Activated CD4-positive, CD25-positive, alpha-beta regulatory T cell treated with anti-CD3 and anti-CD28 coated beads, Interleukin-2, amount 50 U/mL, for 16 hours (primary cell): ENCODE data around the gene PARD6G.

Experiments
- DNase-seq: peaks from one replicate; pipeline ENCODE4 v3.0.0-alpha.2; 2020; ENCODE audit warnings: low read depth, low spot score

The PARD6G gene

GRCh38 chr18:80213182-80213581 is 34.1 kb downstream of the PARD6G start:
- no peak for DNase-seq

DNA sequence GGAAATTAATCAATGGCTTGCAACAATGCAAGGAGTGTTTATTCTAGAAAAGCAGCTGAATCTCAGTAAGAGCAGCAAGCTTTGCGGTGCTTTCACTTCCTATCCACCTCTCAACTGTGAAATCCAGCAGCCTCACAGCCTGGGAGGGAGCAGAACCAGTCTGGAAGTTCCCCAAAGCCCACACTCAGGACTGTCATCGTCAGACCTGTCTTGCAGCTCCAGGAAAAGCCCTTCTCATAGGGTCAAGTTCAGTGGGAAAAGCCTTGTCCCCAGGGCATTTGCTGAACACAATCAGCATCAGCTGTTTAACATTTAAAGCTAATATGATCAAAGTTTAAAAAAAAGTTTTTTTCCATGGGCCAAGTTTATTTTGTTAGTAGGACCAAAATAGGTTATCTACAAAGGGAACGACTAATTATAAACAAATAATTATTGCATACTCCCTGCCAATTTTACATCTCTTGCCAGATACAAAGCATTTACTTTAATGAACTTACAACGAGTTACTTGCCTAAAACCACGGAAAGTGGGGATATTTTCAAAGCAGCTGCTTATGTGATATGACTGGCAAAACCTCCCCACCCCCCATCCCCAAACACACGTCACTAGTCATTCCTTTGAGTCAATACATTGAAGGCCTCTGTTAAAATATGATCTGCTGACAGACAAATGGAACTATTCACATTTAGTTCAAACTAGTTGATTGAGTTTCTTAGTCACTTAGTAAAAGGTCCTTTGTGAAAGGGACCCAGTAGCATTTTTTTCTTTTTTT is 36.8 kb downstream of the PARD6G start:
- no peak for DNase-seq

DNA sequence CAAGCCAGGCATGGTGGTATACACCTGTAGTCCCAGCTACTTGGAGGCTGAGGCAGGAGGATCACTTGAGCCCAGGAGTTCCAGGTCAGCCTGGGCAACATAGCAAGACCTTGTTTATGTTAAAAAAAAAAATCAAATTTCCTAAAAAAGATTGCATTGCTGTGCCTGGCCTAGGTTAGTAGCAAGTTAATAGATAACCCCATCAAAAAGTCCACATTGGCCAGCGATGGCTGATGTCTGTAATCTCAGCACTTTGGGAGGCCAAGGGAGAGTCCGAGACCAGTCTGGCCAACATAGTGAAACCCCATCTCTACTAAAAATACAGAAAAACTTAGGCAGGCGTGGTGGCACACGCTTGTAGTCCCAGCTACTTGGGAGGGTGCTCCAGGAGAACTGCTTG is 38.7 kb downstream of the PARD6G start:
- DNase-seq, result no peak

DNA sequence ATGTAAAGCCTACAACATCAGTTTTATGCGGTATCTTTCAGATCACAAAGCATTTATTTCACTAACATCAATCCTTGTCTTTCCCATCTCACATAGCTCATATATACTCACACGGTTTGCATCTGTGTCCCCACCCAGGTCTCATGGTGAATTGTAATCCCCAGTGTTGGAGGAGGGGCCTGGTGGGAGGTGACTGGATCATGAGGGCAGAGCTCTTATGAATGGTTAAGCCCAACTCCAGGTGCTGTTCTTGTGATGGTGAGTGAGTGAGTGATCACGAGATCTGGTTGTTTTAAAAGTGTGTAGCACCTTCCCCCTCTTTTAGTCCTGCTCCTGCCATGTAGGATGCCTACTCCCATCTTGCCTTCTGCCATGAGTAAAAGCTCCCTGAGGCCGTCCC is 42.0 kb downstream of the PARD6G start:
- DNase-seq, result no peak

GRCh38 chr18:80204142-80204541 is 43.2 kb downstream of the PARD6G start:
- no peak for DNase-seq

GRCh38 chr18:80203249-80203648 is 44.1 kb downstream of the PARD6G start:
- no peak for DNase-seq

GRCh38 chr18:80202264-80202998 is 44.9 kb downstream of the PARD6G start:
- DNase-seq, result no peak

GRCh38 chr18:80201739-80202138 is 45.6 kb downstream of the PARD6G start:
- DNase-seq, result no peak

DNA sequence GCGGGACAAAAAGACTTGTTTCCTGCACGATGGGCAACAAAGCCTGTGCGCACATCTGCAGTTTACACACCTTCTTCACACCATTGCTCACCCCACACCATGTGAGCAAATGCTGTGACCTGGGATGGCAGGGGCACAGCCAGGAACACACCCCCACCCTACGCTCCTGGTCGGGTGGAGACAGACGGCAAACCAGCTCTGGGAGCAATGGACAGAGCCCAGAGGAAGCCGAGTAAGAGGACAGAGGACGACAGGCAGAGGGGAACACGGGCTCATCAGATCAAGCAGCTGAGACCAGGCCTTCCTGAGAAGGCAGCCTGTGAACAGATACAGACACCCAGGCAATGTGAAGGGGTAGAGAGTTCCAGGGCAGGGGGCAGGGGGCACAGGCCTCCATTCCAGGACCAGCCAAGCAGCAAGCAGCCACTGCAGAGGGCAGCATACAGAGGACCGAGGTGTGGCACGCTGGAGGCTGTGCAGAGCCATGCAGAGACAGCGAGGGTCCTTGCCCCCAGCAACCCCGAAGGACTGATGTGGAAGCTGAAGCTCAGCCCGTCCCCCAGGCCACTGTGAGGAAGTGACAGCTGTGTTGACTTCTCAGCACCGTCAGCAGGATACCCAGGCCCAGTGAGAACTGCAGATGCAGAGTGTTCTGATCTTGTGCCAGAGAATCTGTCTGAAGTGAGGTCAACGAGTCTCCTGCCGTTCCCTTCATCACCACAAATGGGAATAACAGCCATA is 46.2 kb downstream of the PARD6G start:
- DNase-seq, result no peak

DNA sequence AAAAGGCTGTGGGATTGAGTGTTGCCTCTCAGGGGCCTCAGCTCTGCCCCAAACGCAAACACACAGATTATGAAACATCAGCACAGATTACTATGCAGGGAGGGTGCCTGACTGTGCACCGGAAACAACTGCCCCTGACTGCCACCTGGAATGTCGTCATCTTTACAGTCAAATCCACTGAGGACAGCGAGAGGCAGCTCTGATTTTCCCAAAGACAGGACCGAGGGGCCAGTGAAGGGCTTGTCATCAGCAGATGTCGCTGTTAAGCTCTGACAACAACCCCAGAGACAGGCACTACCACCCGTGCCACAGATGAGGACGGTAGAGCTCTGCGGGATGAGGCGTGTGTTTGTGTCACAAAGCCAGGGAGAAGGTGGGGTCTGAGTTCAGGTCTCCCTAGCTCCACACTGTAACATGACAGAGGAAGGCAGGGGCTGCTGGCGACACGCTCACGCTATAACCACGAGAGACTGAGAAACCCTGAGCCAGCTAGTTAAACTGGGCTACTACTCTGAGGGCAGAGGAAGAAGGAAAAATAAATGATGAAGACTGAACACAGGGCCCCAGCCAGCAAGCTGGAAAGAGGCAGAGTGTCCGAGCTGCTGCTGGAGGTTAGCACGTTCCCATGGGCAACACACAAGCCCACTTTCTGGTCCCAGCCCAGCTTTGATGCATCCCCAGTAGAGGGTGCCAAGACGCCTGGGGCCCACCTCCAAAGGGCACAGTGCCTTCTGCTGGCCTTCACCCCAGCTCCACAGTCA is 47.0 kb downstream of the PARD6G start:
- DNase-seq, result no peak

- DNase-seq, result no peak
These were observed 48.1 kb downstream of the PARD6G start for GRCh38 chr18:80198994-80199748.

DNA sequence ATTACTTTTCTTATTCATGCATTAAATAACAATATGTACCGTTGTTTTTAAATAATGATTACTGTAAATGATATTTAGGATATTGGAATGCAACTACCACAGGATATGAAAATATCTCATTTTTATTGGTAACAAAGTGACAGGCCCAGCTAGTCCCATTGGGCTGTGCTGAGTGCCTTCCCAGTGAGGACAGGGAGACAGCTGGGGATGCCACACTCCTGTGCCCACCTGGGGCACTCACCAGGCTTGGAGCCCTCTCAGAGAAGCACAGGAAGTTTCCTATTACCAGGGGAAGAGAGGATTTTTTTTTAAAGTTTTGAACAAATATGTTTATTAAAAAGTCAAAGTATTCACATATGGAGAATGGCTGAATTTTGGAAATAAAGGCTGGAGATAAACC is 48.9 kb downstream of the PARD6G start:
- DNase-seq, result no peak

- DNase-seq, result no peak
These were observed 49.8 kb downstream of the PARD6G start for GRCh38 chr18:80197528-80197927.

DNA sequence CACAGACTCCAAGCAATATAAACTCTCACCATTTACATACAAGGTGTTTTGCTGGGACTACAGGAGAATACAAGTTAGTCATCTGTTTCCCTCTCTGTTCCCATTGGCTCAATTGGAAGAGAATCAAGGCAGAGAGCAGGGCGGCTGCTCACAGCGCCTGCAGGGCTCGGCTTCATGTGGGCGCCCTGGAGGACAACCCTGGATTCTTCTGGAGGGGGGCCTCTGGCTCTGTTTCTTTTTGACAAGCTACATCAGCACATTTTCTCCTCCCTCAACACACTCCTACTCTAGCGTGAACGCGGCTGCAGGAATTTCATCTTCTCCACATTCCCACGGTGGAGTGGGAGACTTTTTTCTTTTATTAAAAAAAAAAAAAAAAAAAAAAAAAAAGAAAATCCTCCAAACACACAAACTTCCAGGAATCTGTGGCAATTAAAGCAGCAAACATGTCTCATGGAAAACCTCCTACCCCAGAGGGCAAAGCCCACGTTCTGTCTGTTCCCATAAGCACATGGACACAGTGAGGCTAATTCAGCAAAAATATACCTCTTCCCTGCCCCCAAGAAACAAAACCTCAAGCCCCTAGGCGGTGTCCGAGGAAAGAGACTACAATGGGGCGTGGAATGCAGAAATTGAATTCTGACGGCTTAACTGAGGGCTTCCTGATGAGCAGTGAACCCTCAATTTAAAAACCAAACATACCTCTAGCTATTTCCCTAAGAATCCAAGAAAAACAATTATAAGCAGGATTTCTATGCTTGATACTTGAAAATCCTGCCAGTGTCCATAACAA is 50.6 kb downstream of the PARD6G start:
- no peak for DNase-seq

DNA sequence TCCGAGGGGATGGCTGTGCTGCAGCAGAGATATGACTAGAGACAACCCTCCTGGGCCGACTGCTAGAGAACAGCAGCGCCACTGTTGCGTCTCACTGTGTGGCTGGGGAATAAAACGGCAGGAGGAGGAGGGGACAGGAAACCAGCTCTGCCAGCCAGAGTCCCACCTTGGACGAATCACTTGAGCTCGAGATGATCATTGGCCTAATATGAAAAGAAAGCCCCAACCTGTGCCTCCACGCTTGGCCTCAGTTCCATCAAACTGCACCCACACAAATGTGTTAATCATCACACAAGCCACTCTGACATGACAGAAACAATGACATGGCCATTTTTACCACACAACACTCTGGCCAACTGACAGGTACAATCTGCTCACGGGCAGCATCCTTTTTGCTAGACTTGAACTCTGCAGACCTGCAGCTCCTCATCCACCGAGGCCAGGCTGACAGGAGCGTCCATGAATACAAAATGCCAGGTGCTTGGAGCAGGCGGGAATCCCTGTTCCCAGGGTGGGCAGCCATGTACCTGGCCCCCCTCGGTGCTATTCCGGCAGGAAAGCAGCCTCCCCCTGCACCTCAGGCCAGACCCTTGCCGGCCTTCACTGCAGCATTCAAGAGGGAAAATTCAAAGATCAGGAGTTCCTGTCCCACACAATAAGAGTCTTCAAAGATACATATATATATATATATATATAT is 52.3 kb downstream of the PARD6G start:
- DNase-seq, result no peak

DNA sequence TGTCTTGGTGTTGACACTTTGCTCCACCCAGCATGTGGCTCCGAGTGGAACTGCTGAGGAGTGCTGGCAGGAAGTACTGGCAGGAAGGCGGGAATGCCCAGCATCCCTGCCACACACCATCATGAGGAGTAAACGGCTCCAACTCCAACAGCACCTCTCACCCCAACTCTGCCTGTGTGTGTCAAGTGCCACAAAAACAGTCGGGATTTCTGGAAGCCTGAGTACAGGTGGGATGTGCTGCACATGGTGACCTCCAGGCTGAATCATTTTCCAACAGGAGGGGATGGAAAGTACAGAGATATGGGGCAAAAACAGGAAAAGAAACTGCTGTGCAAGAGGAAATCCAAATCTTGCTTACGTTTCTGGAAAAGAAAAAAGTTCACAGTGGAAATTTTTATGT is 53.6 kb downstream of the PARD6G start:
- no peak for DNase-seq

GRCh38 chr18:80192653-80193385 is 54.5 kb downstream of the PARD6G start:
- DNase-seq, result no peak

DNA sequence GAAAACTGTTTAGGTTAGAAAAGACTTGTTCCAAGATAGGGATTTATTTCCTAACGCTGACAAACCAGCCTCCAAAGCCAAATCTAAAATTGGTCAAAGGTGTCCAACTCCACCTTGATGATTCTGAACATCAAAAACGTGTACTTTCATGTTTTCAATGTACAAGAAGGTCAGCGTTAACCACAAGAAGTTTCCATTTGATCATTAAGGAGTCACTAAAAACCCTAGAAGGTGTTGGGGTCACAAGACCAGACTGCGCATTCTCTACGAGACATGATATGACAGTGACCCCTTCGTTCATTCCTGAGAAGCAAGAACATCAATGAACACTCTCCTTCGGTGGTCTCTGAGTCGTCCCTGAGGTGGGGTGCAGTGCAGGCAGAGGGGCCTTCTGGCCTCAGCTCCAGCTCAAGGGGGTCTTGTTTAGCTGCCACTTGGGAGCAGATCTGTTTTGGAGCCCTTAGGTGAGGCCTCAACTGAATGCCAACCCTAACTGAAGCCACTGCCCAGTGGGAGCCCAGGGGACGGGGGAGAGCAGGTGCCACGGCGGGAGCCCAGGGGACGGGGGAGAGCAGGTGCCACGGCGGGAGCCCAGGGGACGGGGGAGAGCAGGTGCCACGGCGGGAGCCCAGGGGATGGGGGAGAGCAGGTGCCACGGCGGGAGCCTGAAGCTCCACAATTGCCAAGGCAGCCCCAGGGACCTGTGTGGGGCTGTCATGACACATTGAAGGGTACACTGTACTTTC is 55.2 kb downstream of the PARD6G start:
- DNase-seq, result no peak
